ENCODE results near the gene HAO2.

The HAO2 gene

GRCh38 chr1:119367432-119368124 lies 1.0 kb upstream of the HAO2 start:
- DNase-seq: no peak
- Histone ChIP-seq H3K4me3 (ENCODE audit: low read depth, low read length) (no peak overlapping the region), H3K36me3 (replicated peaks) (no peaks in the 10 kb centered on the region), H3K27ac (no peak overlapping the region), H3K27me3 (replicated peaks) (no peaks in the 10 kb centered on the region)
- peak; percentile 82 for TF ChIP-seq CTCF (IDR thresholded peaks at IDR 0.05; ENCODE audit: low read depth, low read length, missing control alignments)
- in situ Hi-C loops (cut with HindIII; ENCODE audit: low pct_ligation_motif_present, low sequenced_read_pairs): no loop called here

GRCh38 chr1:119370748-119371147 lies 2.2 kb downstream of the HAO2 start:
- H3K27me3 ChIP-seq (replicated peaks): no peaks in the 10 kb centered on the region
- no peak overlapping the region for H3K4me3 ChIP-seq (ENCODE audit: low read depth, low read length)
- DNase-seq: no peak
- no peak for TF ChIP-seq CTCF (IDR thresholded peaks at IDR 0.05; ENCODE audit: low read depth, low read length, missing control alignments)
- H3K27ac ChIP-seq: no peak overlapping the region
- no peaks in the 10 kb centered on the region for H3K36me3 ChIP-seq (replicated peaks)
- in situ Hi-C loops (cut with HindIII; ENCODE audit: low pct_ligation_motif_present, low sequenced_read_pairs): no loop called here

- TF ChIP-seq CTCF (IDR thresholded peaks at IDR 0.05; ENCODE audit: low read depth, low read length, missing control alignments): no peak
- Histone ChIP-seq H3K4me3 (ENCODE audit: low read depth, low read length) (no peak overlapping the region), H3K27me3 (replicated peaks) (no peaks in the 10 kb centered on the region), H3K36me3 (replicated peaks) (no peaks in the 10 kb centered on the region), H3K27ac (no peak overlapping the region)
- DNase-seq: no peak
- in situ Hi-C loops (cut with HindIII; ENCODE audit: low pct_ligation_motif_present, low sequenced_read_pairs): no loop called here
These were observed 3.2 kb downstream of the HAO2 start for GRCh38 chr1:119371815-119372214.

GRCh38 chr1:119372503-119373086 lies 4.0 kb downstream of the HAO2 start:
- peak; percentile 28 for TF ChIP-seq CTCF (IDR thresholded peaks at IDR 0.05; ENCODE audit: low read depth, low read length, missing control alignments)
- Histone ChIP-seq H3K36me3 (replicated peaks) (no peaks in the 10 kb centered on the region), H3K4me3 (ENCODE audit: low read depth, low read length) (no peak overlapping the region), H3K27me3 (replicated peaks) (no peaks in the 10 kb centered on the region), H3K27ac (no peak overlapping the region)
- in situ Hi-C loops (cut with HindIII; ENCODE audit: low pct_ligation_motif_present, low sequenced_read_pairs): no loop called here
- DNase-seq: no peak

- peak; percentile 47 for DNase-seq
- in situ Hi-C loops (cut with HindIII; ENCODE audit: low pct_ligation_motif_present, low sequenced_read_pairs): no loop called here
- no peaks in the 10 kb centered on the region for H3K36me3 ChIP-seq (replicated peaks)
- TF ChIP-seq CTCF (IDR thresholded peaks at IDR 0.05; ENCODE audit: low read depth, low read length, missing control alignments): no peak
- H3K27ac ChIP-seq: no peak overlapping the region
- H3K27me3 ChIP-seq (replicated peaks): no peaks in the 10 kb centered on the region
- H3K4me3 ChIP-seq (ENCODE audit: low read depth, low read length): no peak overlapping the region
These were observed 4.9 kb downstream of the HAO2 start for GRCh38 chr1:119373465-119373864.

Data from brain microvascular endothelial cell (primary cell).